Measurements from ENCODE around the gene USP24. TPM values are rescaled to one million over a fixed set of nuclear protein-coding genes. Genes with fewer than 3 reads are reported as not detected.

Gene USP24
- total and polyA plus RNA-seq, 12 donors, result 11.3 to 45.1 (median 25.9) TPM

DNA sequence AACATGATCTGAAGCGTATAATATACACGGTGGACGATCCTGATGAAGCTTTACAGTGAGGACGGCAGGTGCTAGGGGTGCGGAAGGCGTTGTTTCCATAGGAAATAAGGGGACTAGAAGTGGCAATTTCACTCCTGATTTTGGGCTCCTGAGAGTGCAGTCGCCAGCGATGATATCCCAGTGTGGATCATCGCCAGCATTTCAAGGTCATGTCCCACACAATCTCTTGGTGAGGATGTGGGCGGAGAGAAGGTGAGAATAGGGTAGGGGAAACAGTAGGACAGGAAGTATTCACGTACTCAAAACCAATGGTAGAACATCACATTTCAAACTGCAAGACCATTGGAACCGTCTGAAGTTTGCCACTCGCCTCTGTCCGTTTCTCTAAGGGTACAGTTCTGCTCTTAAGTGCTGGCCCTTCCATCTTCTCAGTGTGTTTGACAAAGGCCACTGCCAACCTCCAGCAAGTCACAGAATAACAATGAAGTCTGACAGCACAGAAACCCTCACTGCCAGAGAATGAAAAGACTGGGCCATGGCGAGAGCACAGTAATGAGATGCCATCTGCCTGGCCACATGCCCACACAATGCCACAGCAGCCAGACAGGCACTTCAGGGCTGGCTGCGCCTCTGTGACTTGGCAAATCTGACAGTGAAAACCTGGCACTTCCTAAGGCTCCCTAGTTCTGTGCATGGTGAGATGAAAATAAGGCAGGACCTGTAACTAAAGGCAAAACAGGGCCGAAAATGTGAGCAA is 148.0 kb downstream of the USP24 start:
- H3K9me3 ChIP-seq (replicated peaks in 1 of 3), result no peaks in the 10 kb centered on the region
- intact Hi-C loops (cut with DNase I), result no loop called here
- H3K4me1 ChIP-seq (replicated peaks in 1 of 2), result peaks cover 0 to 8% of the 10 kb centered on the region in 2 donors
- peak in 1 of 7 donors; percentile 42 for DNase-seq
- no peak overlapping the region for H3K27ac ChIP-seq
- WGBS, 4 donors, result 77 to 84% (median 80%) methylated on average over 17 of the region's 17 CpGs
- H3K4me3 ChIP-seq, result no peak overlapping the region
- no peaks in the 10 kb centered on the region for H3K27me3 ChIP-seq
- H3K36me3 ChIP-seq (replicated peaks in 1 of 2), result peaks cover 0 to 34% of the 10 kb centered on the region in 2 donors
- TF ChIP-seq POLR2A (IDR thresholded peaks at IDR 0.05), result no peak
- TF ChIP-seq, protein P1, sequence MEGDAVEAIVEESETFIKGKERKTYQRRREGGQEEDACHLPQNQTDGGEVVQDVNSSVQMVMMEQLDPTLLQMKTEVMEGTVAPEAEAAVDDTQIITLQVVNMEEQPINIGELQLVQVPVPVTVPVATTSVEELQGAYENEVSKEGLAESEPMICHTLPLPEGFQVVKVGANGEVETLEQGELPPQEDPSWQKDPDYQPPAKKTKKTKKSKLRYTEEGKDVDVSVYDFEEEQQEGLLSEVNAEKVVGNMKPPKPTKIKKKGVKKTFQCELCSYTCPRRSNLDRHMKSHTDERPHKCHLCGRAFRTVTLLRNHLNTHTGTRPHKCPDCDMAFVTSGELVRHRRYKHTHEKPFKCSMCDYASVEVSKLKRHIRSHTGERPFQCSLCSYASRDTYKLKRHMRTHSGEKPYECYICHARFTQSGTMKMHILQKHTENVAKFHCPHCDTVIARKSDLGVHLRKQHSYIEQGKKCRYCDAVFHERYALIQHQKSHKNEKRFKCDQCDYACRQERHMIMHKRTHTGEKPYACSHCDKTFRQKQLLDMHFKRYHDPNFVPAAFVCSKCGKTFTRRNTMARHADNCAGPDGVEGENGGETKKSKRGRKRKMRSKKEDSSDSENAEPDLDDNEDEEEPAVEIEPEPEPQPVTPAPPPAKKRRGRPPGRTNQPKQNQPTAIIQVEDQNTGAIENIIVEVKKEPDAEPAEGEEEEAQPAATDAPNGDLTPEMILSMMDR (IDR thresholded peaks at IDR 0.05), result no peak

DNA sequence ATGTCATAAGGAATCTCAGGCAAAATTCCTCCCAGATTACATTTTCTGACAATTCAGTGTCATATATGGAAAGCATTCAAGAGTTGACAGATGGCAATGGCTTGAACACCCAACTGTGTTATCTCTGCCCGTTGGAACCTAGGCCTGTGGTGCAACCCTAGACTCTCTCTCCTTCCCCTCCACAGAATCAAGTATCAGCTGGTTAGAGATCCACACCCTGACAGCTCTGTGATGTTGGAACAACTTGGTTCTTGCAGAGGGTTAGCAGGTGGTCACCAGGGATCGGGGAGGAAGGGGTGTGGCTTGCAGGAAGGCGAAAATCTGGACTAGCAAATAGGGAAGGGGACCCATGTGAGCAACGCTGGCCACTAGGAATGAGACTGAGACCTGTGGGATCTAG is 149.5 kb downstream of the USP24 start:
- Histone ChIP-seq H3K9me3 (replicated peaks in 1 of 3) (no peaks in the 10 kb centered on the region), H3K36me3 (replicated peaks in 1 of 2) (peaks cover 0 to 19% of the 10 kb centered on the region in 2 donors), H3K4me1 (replicated peaks in 1 of 2) (peaks cover 0 to 8% of the 10 kb centered on the region in 2 donors), H3K27me3 (no peaks in the 10 kb centered on the region), H3K4me3 (no peak overlapping the region), H3K27ac (no peak overlapping the region)
- 87 to 100% (median 91%) methylated on average over 3 to 4 of the region's 4 CpGs for WGBS, 4 donors
- no peak for DNase-seq
- TF ChIP-seq POLR2A (IDR thresholded peaks at IDR 0.05), result no peak
- TF ChIP-seq, protein P1 (IDR thresholded peaks at IDR 0.05), result no peak
- intact Hi-C loops (cut with DNase I), result no loop called here

DNA sequence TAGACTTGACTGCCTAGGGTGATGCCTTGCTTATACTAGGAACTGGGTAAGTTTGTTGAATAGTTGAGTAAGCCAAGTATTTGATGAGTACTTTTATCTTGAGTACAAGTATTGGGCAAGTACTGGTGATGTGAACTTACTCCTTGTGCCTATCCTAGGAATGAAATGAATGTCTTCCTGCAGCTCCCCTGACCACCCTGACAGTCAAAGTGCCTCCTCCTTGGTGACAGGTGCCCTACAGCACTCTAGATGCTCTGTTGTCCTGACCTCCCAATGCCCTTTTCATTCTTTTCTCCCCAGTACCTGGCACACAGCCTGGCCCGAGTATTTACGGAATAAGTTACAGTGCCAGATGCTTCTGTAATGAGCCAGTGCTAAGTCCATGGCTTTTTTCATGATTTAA is 150.3 kb downstream of the USP24 start:
- peaks cover 0 to 12% of the 10 kb centered on the region in 2 donors for H3K36me3 ChIP-seq (replicated peaks in 1 of 2)
- H3K4me3 ChIP-seq, result no peak overlapping the region
- peaks cover 0 to 8% of the 10 kb centered on the region in 2 donors for H3K4me1 ChIP-seq (replicated peaks in 1 of 2)
- TF ChIP-seq, protein P1 (IDR thresholded peaks at IDR 0.05), result no peak
- no peak for TF ChIP-seq POLR2A (IDR thresholded peaks at IDR 0.05)
- no peak overlapping the region for H3K27ac ChIP-seq
- no peaks in the 10 kb centered on the region for H3K27me3 ChIP-seq
- intact Hi-C loops (cut with DNase I), result no loop called here
- peak in 2 of 7 donors; percentile 25 to 38 for DNase-seq
- H3K9me3 ChIP-seq (replicated peaks in 1 of 3), result no peaks in the 10 kb centered on the region
- 25 to 50% (median 38%) methylated on average over 2 of the region's 2 CpGs for WGBS, 4 donors

DNA sequence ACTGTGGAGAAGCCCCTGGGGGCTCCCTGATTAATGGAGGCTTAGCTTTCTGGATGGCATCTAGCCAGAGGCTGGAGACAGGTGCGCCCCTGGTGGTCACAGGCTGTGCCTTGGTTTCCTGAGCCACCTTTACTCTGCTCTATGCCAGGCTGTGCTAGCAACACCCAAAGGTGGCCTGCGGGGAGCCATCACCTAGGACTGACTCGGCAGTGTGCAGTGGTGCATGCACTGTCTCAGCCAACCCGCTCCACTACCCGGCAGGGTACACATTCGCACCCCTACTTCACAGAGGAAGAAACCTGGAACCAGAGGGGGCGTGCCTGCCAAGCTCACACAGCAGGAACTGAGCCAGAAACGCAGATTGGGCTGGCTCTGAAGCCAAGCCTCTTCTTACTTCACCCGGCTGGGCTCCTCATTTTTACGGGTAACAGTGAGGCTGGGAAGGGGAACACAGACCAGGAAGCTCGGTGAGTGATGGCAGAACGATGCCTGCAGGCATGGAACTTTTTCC is 151.0 kb downstream of the USP24 start:
- Histone ChIP-seq H3K27ac (no peak overlapping the region), H3K36me3 (replicated peaks in 1 of 2) (peaks cover 0 to 10% of the 10 kb centered on the region in 2 donors), H3K27me3 (no peaks in the 10 kb centered on the region), H3K4me1 (replicated peaks in 1 of 2) (peaks cover 0 to 8% of the 10 kb centered on the region in 2 donors), H3K4me3 (no peak overlapping the region), H3K9me3 (replicated peaks in 1 of 3) (no peaks in the 10 kb centered on the region)
- intact Hi-C loops (cut with DNase I), result no loop called here
- 61 to 68% (median 65%) methylated on average over 9 to 12 of the region's 12 CpGs for WGBS, 4 donors
- TF ChIP-seq, protein P1 (IDR thresholded peaks at IDR 0.05), result no peak
- no peak for TF ChIP-seq POLR2A (IDR thresholded peaks at IDR 0.05)
- DNase-seq, result no peak
